ENCODE data around the gene MAST2. TPM values are rescaled to one million over a fixed set of nuclear protein-coding genes. Genes with fewer than 3 reads are reported as not detected.
"Not testable (repeated sequence)": the region's sequence is repeated elsewhere in the genome, so short reads cannot be mapped to it uniquely, and the experiment has no call there.

MAST2 gene
- total RNA-seq, 1 experiment from 2014 or later, result 41.9 TPM

- TF ChIP-seq YY1 (IDR thresholded peaks at IDR 0.05; ENCODE audit: extremely low read depth, insufficient replicate concordance, low read depth, low read length) (no peak), RAD21 (IDR thresholded peaks at IDR 0.05; ENCODE audit: low read depth) (no peak), EGR1 (IDR thresholded peaks at IDR 0.05; ENCODE audit: low read depth) (no peak), FOSL1 (IDR thresholded peaks at IDR 0.05; ENCODE audit: low read depth) (no peak), ZNF274 (IDR thresholded peaks at IDR 0.05; ENCODE audit: low read depth, low read length) (no peak), EZH2 (IDR thresholded peaks at IDR 0.05) (no peak), SRF (IDR thresholded peaks at IDR 0.05; ENCODE audit: low read depth) (no peak)
Observed at GRCh38 chr1:45926330-45926729, 122.9 kb downstream of the MAST2 start (continued).

GRCh38 chr1:45927231-45927915 lies 124.0 kb downstream of the MAST2 start:
- H3K27me3 ChIP-seq (ENCODE audit: insufficient read depth, low read length); H3K9ac ChIP-seq (ENCODE audit: low read length); H3K4me3 ChIP-seq (replicated peaks in 1 of 2; ENCODE audit: low read depth in 1 of 2, low read length in 2 of 2); H4K20me1 ChIP-seq (ENCODE audit: insufficient read depth); H3K9me3 ChIP-seq (ENCODE audit: control insufficient read depth in 1 of 2, insufficient read depth in 1 of 2, low read depth in 1 of 2, low read length in 2 of 2); CTCF ChIA-PET; H3K27ac ChIP-seq (ENCODE audit: low read depth, low read length); H2AFZ ChIP-seq (ENCODE audit: low read depth, low read length, poor library complexity, severe bottlenecking); DNase-seq (ENCODE audit: low read depth, low spot score); RAD21 ChIA-PET (ENCODE audit: low non-redundant PET in 1 of 2, low total read pairs in 2 of 2, uncharacterized antibody in 2 of 2, unreplicated experiment in 2 of 2); H3K4me2 ChIP-seq (ENCODE audit: low read length); H3K36me3 ChIP-seq (ENCODE audit: control insufficient read depth in 1 of 2, insufficient read depth in 2 of 2, low read length in 2 of 2); intact Hi-C loops (cut with micrococcal nuclease); ATAC-seq; BruUV-seq (replicated peaks); H3K9me2 ChIP-seq (ENCODE audit: insufficient read depth): not testable (repeated sequence)
- Histone ChIP-seq H3K79me2 (ENCODE audit: insufficient read depth, low read length) (peaks cover 15% of the 10 kb centered on the region), H3K4me1 (ENCODE audit: control insufficient read depth in 1 of 2, insufficient read depth in 2 of 2, low read length in 2 of 2) (peaks cover 33 to 67% of the 10 kb centered on the region in 2 experiments)
- POLR2A ChIA-PET, result interaction anchor here (0.6 kb wide), 1 partner anchor 12 kb away, joined by 3 read pairs; no protein-coding TSS in a partner anchor
